Naive thymus-derived CD4-positive, alpha-beta T cell (primary cell): Measurements from ENCODE around the gene CFD. TPM values are rescaled to one million over a fixed set of nuclear protein-coding genes. Genes with fewer than 3 reads are reported as not detected.

Experiments
- ATAC-seq: fragments of 150-1000 bp; cut with Tn5 transposase; 2 replicates; pipeline ENCODE4 v1.10.0; 2021; ENCODE audit warnings: mild to moderate bottlenecking, moderate library complexity
- CTCF ChIA-PET: fragments of 350-600 bp; sonication (Branson Sonifier 250); formaldehyde crosslinking; loops from one replicate; lab custom pipeline; 2021; ENCODE audit warnings: antibody characterized with exemption; lab: Charles Lee
- POLR2A ChIA-PET: fragments of 350-600 bp; sonication (Branson Sonifier 250); formaldehyde crosslinking; loops from one replicate; lab custom pipeline; 2021; ENCODE audit warnings: antibody characterized with exemption, inconsistent platforms; lab: Charles Lee
- DNase-seq, 9 donors: peaks; one replicate each; pipeline versions ENCODE4 v3.0.0 to v3.0.0-alpha.2; 2020 to 2022; ENCODE audit warnings: mixed read lengths in 1 of 9
- H3K27ac ChIP-seq: one replicate; pipeline ENCODE4 v1.7.0; 2013; ENCODE audit warnings: mild to moderate bottlenecking, low read depth, low read length, moderate library complexity
- H3K27me3 ChIP-seq, 2 donors: one replicate each; pipeline ENCODE4 v1.7.0; 2013; ENCODE audit warnings: low read length in 2 of 2, mild to moderate bottlenecking in 2 of 2, moderate library complexity in 2 of 2; ENCODE audit not compliant: control insufficient read depth in 2 of 2, insufficient read depth in 2 of 2
- H3K36me3 ChIP-seq, 3 experiments: 1 replicate in 2 of 3; 2 replicates in 1 of 3; pipeline ENCODE4 v1.7.0; 2013; ENCODE audit warnings: low read length in 3 of 3, mild to moderate bottlenecking in 3 of 3, moderate library complexity in 1 of 3; ENCODE audit not compliant: insufficient read depth in 3 of 3, control insufficient read depth in 2 of 3
- H3K4me1 ChIP-seq, 2 donors: one replicate each; pipeline ENCODE4 v1.7.0; 2013; ENCODE audit warnings: low read length in 2 of 2, mild to moderate bottlenecking in 2 of 2, moderate library complexity in 1 of 2; ENCODE audit not compliant: control insufficient read depth in 2 of 2, insufficient read depth in 2 of 2
- H3K4me3 ChIP-seq: 2 replicates; pipeline ENCODE4 v1.7.0; 2013; ENCODE audit warnings: mild to moderate bottlenecking, low read length
- H3K9me3 ChIP-seq, 3 experiments: 1 replicate in 2 of 3; 2 replicates in 1 of 3; pipeline ENCODE4 v1.7.0; 2013; ENCODE audit warnings: low read length in 3 of 3; ENCODE audit not compliant: control insufficient read depth in 2 of 3
- H3K27ac Mint-ChIP-seq, 9 donors: one replicate each; pipeline ENCODE4 v1.8.0; 2020 to 2022; ENCODE audit warnings: mixed read lengths in 9 of 9, mild to moderate bottlenecking in 8 of 9, moderate library complexity in 5 of 9, inconsistent platforms in 2 of 9
- H3K27me3 Mint-ChIP-seq, 5 donors: one replicate each; pipeline ENCODE4 v1.8.0; 2021 to 2022; ENCODE audit warnings: mixed read lengths in 5 of 5, mild to moderate bottlenecking in 1 of 5
- H3K36me3 Mint-ChIP-seq, 5 donors: one replicate each; pipeline ENCODE4 v1.8.0; 2020 to 2022; ENCODE audit warnings: mixed read lengths in 5 of 5, mild to moderate bottlenecking in 3 of 5, inconsistent platforms in 1 of 5
- H3K4me1 Mint-ChIP-seq, 7 donors: one replicate each; pipeline ENCODE4 v1.8.0; 2020 to 2022; ENCODE audit warnings: mixed read lengths in 7 of 7, mild to moderate bottlenecking in 3 of 7, inconsistent platforms in 1 of 7
- H3K4me3 Mint-ChIP-seq, 10 donors: one replicate each; pipeline ENCODE4 v1.8.0; 2020 to 2022; ENCODE audit warnings: mild to moderate bottlenecking in 10 of 10, mixed read lengths in 10 of 10, moderate library complexity in 6 of 10, inconsistent platforms in 2 of 10
- H3K9me3 Mint-ChIP-seq, 11 donors: one replicate each; pipeline ENCODE4 v1.8.0; 2020 to 2022; ENCODE audit warnings: mixed read lengths in 11 of 11, mild to moderate bottlenecking in 4 of 11, inconsistent platforms in 1 of 11, moderate library complexity in 1 of 11
- intact Hi-C, 2 donors: fragments of 100-400 bp; cut with micrococcal nuclease; formaldehyde crosslinking; loops; one replicate each; pipeline ENCODE4 v1.15.1; 2023
- polyA plus RNA-seq, 2 donors: library from polyadenylated mRNA; unstranded; fragments of 300-500 nt; fragmentation: Illumina TruSeq; gene quantifications; one replicate each; pipeline ENCODE4 v1.2.3, GENCODE V29; 2021
- total RNA-seq, 6 experiments: library from RNA in 5 of 6; stranded (reverse) in 5 of 6; gene quantifications; 1 replicate in 5 of 6; 2 replicates in 1 of 6; pipeline ENCODE4 v1.2.3 and lab custom pipeline; 2021 to 2026

CFD gene
- total and polyA plus RNA-seq, 7 experiments from 2014 or later, result 1.3 to 58.0 (median 4.9) TPM

GRCh38 chr19:896999-897398, 37.5 kb downstream of the CFD start:
- no peak overlapping the region for H3K4me3 ChIP-seq
- H3K36me3 ChIP-seq, result peaks cover 0 to 53% (median 9%) of the 10 kb centered on the region in 3 experiments
- peaks cover 3 to 13% of the 10 kb centered on the region in 2 donors for H3K4me1 ChIP-seq
- Mint-ChIP-seq H3K4me3 (peak overlapping the region in 1 of 10 donors; percentile 33), H3K9me3 (peaks cover 0 to 8% (median 0%) of the 10 kb centered on the region in 11 donors), H3K36me3 (peaks cover 0 to 8% (median 5%) of the 10 kb centered on the region in 5 donors), H3K27me3 (peaks cover 0 to 4% (median 0%) of the 10 kb centered on the region in 5 donors), H3K4me1 (peaks cover 0 to 39% (median 20%) of the 10 kb centered on the region in 7 donors), H3K27ac (peak overlapping the region in 3 of 9 donors; percentile 12 to 38 (median 13))
- intact Hi-C loops, result no loop called here
- ChIA-PET CTCF (interaction anchor here (0.9 to 1.0 kb wide), 2 partner anchors 11 to 33 kb away, joined by 3 to 6 read pairs; no protein-coding TSS in a partner anchor), POLR2A (interaction anchor here (0.7 to 6.7 kb wide), 5 partner anchors 10 to 1949 kb away, joined by 3 to 196 read pairs (median 3); partner anchors contain the start of gene R3HDM4)
- no peaks in the 10 kb centered on the region for H3K27me3 ChIP-seq
- ATAC-seq (no peak), DNase-seq (no peak)
- no peaks in the 10 kb centered on the region for H3K9me3 ChIP-seq
- no peak overlapping the region for H3K27ac ChIP-seq

- Histone ChIP-seq H3K4me1 (peaks cover 0 to 10% of the 10 kb centered on the region in 2 donors), H3K27me3 (no peaks in the 10 kb centered on the region), H3K4me3 (no peak overlapping the region), H3K27ac (no peak overlapping the region), H3K9me3 (no peaks in the 10 kb centered on the region), H3K36me3 (peaks cover 0 to 58% (median 9%) of the 10 kb centered on the region in 3 experiments)
- intact Hi-C loops, result no loop called here
- no peak overlapping the region for H3K4me3 Mint-ChIP-seq
- H3K9me3 Mint-ChIP-seq, result peaks cover 0 to 8% (median 0%) of the 10 kb centered on the region in 11 donors
- H3K27me3 Mint-ChIP-seq, result peaks cover 0 to 4% (median 0%) of the 10 kb centered on the region in 5 donors
- peaks cover 0 to 36% (median 23%) of the 10 kb centered on the region in 7 donors for H3K4me1 Mint-ChIP-seq
- DNase-seq, result no peak
- ATAC-seq, result no peak
- peaks cover 0 to 8% (median 5%) of the 10 kb centered on the region in 5 donors for H3K36me3 Mint-ChIP-seq
- peak overlapping the region in 3 of 9 donors; percentile 31 to 39 (median 38) for H3K27ac Mint-ChIP-seq
- ChIA-PET POLR2A (interaction anchor here (0.7 to 6.7 kb wide), 4 partner anchors 9 to 131 kb away, joined by 3 to 196 read pairs (median 5); partner anchors contain the start of gene R3HDM4), CTCF (interaction anchor here (0.9 to 1.0 kb wide), 2 partner anchors 11 to 34 kb away, joined by 3 to 6 read pairs; no protein-coding TSS in a partner anchor)
These were observed 38.1 kb downstream of the CFD start for GRCh38 chr19:897442-898039.

- Mint-ChIP-seq H3K27me3 (no peaks in the 10 kb centered on the region), H3K4me3 (peak overlapping the region in 4 of 10 donors; percentile 16 to 35 (median 28)), H3K9me3 (peaks cover 0 to under 1% (median 0%) of the 10 kb centered on the region in 11 donors), H3K36me3 (peaks cover 0 to 8% (median 5%) of the 10 kb centered on the region in 5 donors), H3K27ac (peak overlapping the region in 7 of 9 donors; percentile 31 to 87 (median 74)), H3K4me1 (peaks cover 0 to 32% (median 19%) of the 10 kb centered on the region in 7 donors)
- Histone ChIP-seq H3K27ac (no peak overlapping the region), H3K9me3 (no peaks in the 10 kb centered on the region), H3K27me3 (no peaks in the 10 kb centered on the region), H3K4me1 (peaks cover 0 to 10% of the 10 kb centered on the region in 2 donors), H3K36me3 (peaks cover 0 to 63% (median 9%) of the 10 kb centered on the region in 3 experiments), H3K4me3 (no peak overlapping the region)
- DNase-seq, result peak in 5 of 9 donors; percentile 49 to 73 (median 63)
- intact Hi-C loops, result no loop called here
- peak; percentile 42 for ATAC-seq
- ChIA-PET POLR2A (interaction anchor here (0.6 to 6.7 kb wide), 4 partner anchors 8 to 234 kb away, joined by 3 to 196 read pairs (median 4); no protein-coding TSS in a partner anchor), CTCF (interaction anchor here (0.7 kb wide), 1 partner anchor 306 kb away, joined by 4 read pairs; no protein-coding TSS in a partner anchor)
These were observed 39.2 kb downstream of the CFD start for GRCh38 chr19:898663-899062.

GRCh38 chr19:899336-900042, 40.0 kb downstream of the CFD start:
- DNase-seq (no peak), ATAC-seq (no peak)
- peaks cover 0 to 10% of the 10 kb centered on the region in 2 donors for H3K4me1 ChIP-seq
- ChIA-PET POLR2A (no interaction called here), CTCF (no interaction called here)
- H3K27ac ChIP-seq, result peak overlapping the region; percentile 40
- Mint-ChIP-seq H3K27ac (peak overlapping the region in 2 of 9 donors; percentile 33 to 36), H3K27me3 (no peaks in the 10 kb centered on the region), H3K4me1 (peaks cover 5 to 34% (median 24%) of the 10 kb centered on the region in 7 donors), H3K36me3 (peaks cover 0 to 8% (median 5%) of the 10 kb centered on the region in 5 donors), H3K9me3 (no peaks in the 10 kb centered on the region), H3K4me3 (no peak overlapping the region)
- intact Hi-C loops, result loop anchor here in 1 of 2 donors (10.0 kb wide), 1 partner anchor 235 kb away; the partner anchor contains the start of gene RNF126
- H3K9me3 ChIP-seq, result no peaks in the 10 kb centered on the region
- H3K36me3 ChIP-seq, result peaks cover 0 to 69% (median 9%) of the 10 kb centered on the region in 3 experiments
- H3K27me3 ChIP-seq, result no peaks in the 10 kb centered on the region
- no peak overlapping the region for H3K4me3 ChIP-seq

DNA sequence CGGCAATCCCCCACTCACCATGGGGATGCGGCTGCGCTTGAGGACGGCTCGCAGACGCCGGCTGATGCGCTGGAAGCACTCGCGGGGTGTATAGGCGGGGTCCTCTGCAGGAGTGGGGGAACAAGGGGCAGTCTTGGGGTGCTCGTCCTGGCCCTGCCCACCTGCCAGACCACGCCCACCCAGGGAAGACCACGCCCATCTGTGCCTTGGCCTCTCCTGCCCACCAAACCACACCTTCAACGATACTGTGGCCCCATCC, 40.5 kb downstream of the CFD start:
- CTCF ChIA-PET, result no interaction called here
- DNase-seq (no peak), ATAC-seq (peak; percentile 4)
- Mint-ChIP-seq H3K27me3 (no peaks in the 10 kb centered on the region), H3K4me1 (peaks cover 6 to 37% (median 25%) of the 10 kb centered on the region in 7 donors), H3K27ac (peak overlapping the region in 4 of 9 donors; percentile 46 to 74 (median 63)), H3K9me3 (no peaks in the 10 kb centered on the region), H3K36me3 (peaks cover 0 to 8% (median 5%) of the 10 kb centered on the region in 5 donors), H3K4me3 (no peak overlapping the region)
- peaks cover 0 to 70% (median 9%) of the 10 kb centered on the region in 3 experiments for H3K36me3 ChIP-seq
- no peaks in the 10 kb centered on the region for H3K9me3 ChIP-seq
- intact Hi-C loops, result loop anchor here in 1 of 2 donors (10.0 kb wide), 1 partner anchor 235 kb away; the partner anchor contains the start of gene RNF126
- no peak overlapping the region for H3K4me3 ChIP-seq
- POLR2A ChIA-PET, result interaction anchor here (2.6 kb wide), 1 partner anchor 14 kb away, joined by 12 read pairs; the partner anchor contains the start of gene R3HDM4
- peaks cover 0 to 10% of the 10 kb centered on the region in 2 donors for H3K4me1 ChIP-seq
- H3K27me3 ChIP-seq, result no peaks in the 10 kb centered on the region
- peak overlapping the region; percentile 40 for H3K27ac ChIP-seq
